Measurements from ENCODE around the gene CLCNKB. TPM values are rescaled to one million over a fixed set of nuclear protein-coding genes. Genes with fewer than 3 reads are reported as not detected.

The CLCNKB gene
- total and polyA plus RNA-seq, 4 experiments from 2014 or later, result not detected

- H3K4me3 ChIP-seq (ENCODE audit: low read length in 2 of 2), result no peak overlapping the region
- H3K4me1 ChIP-seq (ENCODE audit: insufficient read depth, low read length), result peaks cover 13% of the 10 kb centered on the region
- no peak overlapping the region for H3K27ac ChIP-seq (ENCODE audit: low read depth, low read length)
- ChIA-PET CTCF (ENCODE audit: partially characterized antibody) (interaction anchor here (1.2 to 1.6 kb wide), 2 partner anchors 68 to 178 kb away, joined by 3 to 4 read pairs; no protein-coding TSS in a partner anchor), POLR2A (ENCODE audit: partially characterized antibody) (interaction anchor here (0.6 kb wide), 1 partner anchor 61 kb away, joined by 3 read pairs; no protein-coding TSS in a partner anchor)
- Mint-ChIP-seq H3K36me3 (no peaks in the 10 kb centered on the region), H3K4me3 (peak overlapping the region in 2 of 8 donors; percentile 6 to 46), H3K4me1 (peaks cover 0 to 4% (median 4%) of the 10 kb centered on the region in 4 donors), H3K9me3 (no peaks in the 10 kb centered on the region), H3K27me3 (peaks cover 2 to 20% of the 10 kb centered on the region in 2 donors), H3K27ac (no peak overlapping the region)
- H3K9me3 ChIP-seq (ENCODE audit: control insufficient read depth in 1 of 2, low read length in 2 of 2), result no peaks in the 10 kb centered on the region
- DNase-seq, result no peak
- H3K36me3 ChIP-seq (ENCODE audit: insufficient read depth, low read length), result no peaks in the 10 kb centered on the region
- no peaks in the 10 kb centered on the region for H3K27me3 ChIP-seq (ENCODE audit: insufficient read depth, low read length)
- intact Hi-C loops (cut with micrococcal nuclease), result no loop called here
These were observed 31.5 kb upstream of the CLCNKB start for GRCh38 chr1:16011936-16012589.

- Mint-ChIP-seq H3K36me3 (no peaks in the 10 kb centered on the region), H3K4me3 (peak overlapping the region in 5 of 8 donors; percentile 6 to 46 (median 15)), H3K27me3 (peaks cover 2 to 20% of the 10 kb centered on the region in 2 donors), H3K27ac (no peak overlapping the region), H3K4me1 (peaks cover 0 to 4% (median 4%) of the 10 kb centered on the region in 4 donors), H3K9me3 (no peaks in the 10 kb centered on the region)
- Histone ChIP-seq H3K27ac (ENCODE audit: low read depth, low read length) (no peak overlapping the region), H3K4me3 (ENCODE audit: low read length in 2 of 2) (no peak overlapping the region), H3K9me3 (ENCODE audit: control insufficient read depth in 1 of 2, low read length in 2 of 2) (no peaks in the 10 kb centered on the region), H3K4me1 (ENCODE audit: insufficient read depth, low read length) (peaks cover 13% of the 10 kb centered on the region), H3K27me3 (ENCODE audit: insufficient read depth, low read length) (no peaks in the 10 kb centered on the region), H3K36me3 (ENCODE audit: insufficient read depth, low read length) (no peaks in the 10 kb centered on the region)
- DNase-seq, result no peak
- POLR2A ChIA-PET (ENCODE audit: partially characterized antibody), result no interaction called here
- CTCF ChIA-PET (ENCODE audit: partially characterized antibody), result interaction anchor here (1.2 to 1.6 kb wide), 2 partner anchors 67 to 177 kb away, joined by 3 to 4 read pairs; no protein-coding TSS in a partner anchor
- intact Hi-C loops (cut with micrococcal nuclease), result no loop called here
These were observed 30.9 kb upstream of the CLCNKB start for GRCh38 chr1:16012590-16013219.

- Histone ChIP-seq H3K27me3 (ENCODE audit: insufficient read depth, low read length) (no peaks in the 10 kb centered on the region), H3K9me3 (ENCODE audit: control insufficient read depth in 1 of 2, low read length in 2 of 2) (no peaks in the 10 kb centered on the region), H3K36me3 (ENCODE audit: insufficient read depth, low read length) (no peaks in the 10 kb centered on the region), H3K4me1 (ENCODE audit: insufficient read depth, low read length) (peaks cover 13% of the 10 kb centered on the region), H3K4me3 (ENCODE audit: low read length in 2 of 2) (no peak overlapping the region), H3K27ac (ENCODE audit: low read depth, low read length) (no peak overlapping the region)
- no peaks in the 10 kb centered on the region for H3K9me3 Mint-ChIP-seq
- POLR2A ChIA-PET (ENCODE audit: partially characterized antibody), result no interaction called here
- H3K36me3 Mint-ChIP-seq, result no peaks in the 10 kb centered on the region
- H3K4me3 Mint-ChIP-seq, result peak overlapping the region in 1 of 8 donors; percentile 43
- DNase-seq, result peak in 1 of 5 donors; percentile 67
- CTCF ChIA-PET (ENCODE audit: partially characterized antibody), result no interaction called here
- peaks cover 0 to 4% (median 4%) of the 10 kb centered on the region in 4 donors for H3K4me1 Mint-ChIP-seq
- intact Hi-C loops (cut with micrococcal nuclease), result no loop called here
- H3K27me3 Mint-ChIP-seq, result peaks cover 2 to 20% of the 10 kb centered on the region in 2 donors
- no peak overlapping the region for H3K27ac Mint-ChIP-seq
These were observed 30.2 kb upstream of the CLCNKB start for GRCh38 chr1:16013220-16013907.

GRCh38 chr1:16013908-16014258 is 29.7 kb upstream of the CLCNKB start:
- POLR2A ChIA-PET (ENCODE audit: partially characterized antibody), result no interaction called here
- Mint-ChIP-seq H3K4me3 (no peak overlapping the region), H3K36me3 (no peaks in the 10 kb centered on the region), H3K9me3 (no peaks in the 10 kb centered on the region), H3K27me3 (peaks cover 2 to 20% of the 10 kb centered on the region in 2 donors), H3K4me1 (peaks cover 0 to 4% (median 4%) of the 10 kb centered on the region in 4 donors), H3K27ac (no peak overlapping the region)
- DNase-seq, result no peak
- H3K9me3 ChIP-seq (ENCODE audit: control insufficient read depth in 1 of 2, low read length in 2 of 2), result no peaks in the 10 kb centered on the region
- CTCF ChIA-PET (ENCODE audit: partially characterized antibody), result no interaction called here
- H3K4me3 ChIP-seq (ENCODE audit: low read length in 2 of 2), result no peak overlapping the region
- no peaks in the 10 kb centered on the region for H3K27me3 ChIP-seq (ENCODE audit: insufficient read depth, low read length)
- no peak overlapping the region for H3K27ac ChIP-seq (ENCODE audit: low read depth, low read length)
- H3K36me3 ChIP-seq (ENCODE audit: insufficient read depth, low read length), result no peaks in the 10 kb centered on the region
- intact Hi-C loops (cut with micrococcal nuclease), result no loop called here
- H3K4me1 ChIP-seq (ENCODE audit: insufficient read depth, low read length), result peaks cover 13% of the 10 kb centered on the region

GRCh38 chr1:16014509-16015482 is 28.8 kb upstream of the CLCNKB start:
- Histone ChIP-seq H3K9me3 (ENCODE audit: control insufficient read depth in 1 of 2, low read length in 2 of 2) (no peaks in the 10 kb centered on the region), H3K27ac (ENCODE audit: low read depth, low read length) (no peak overlapping the region), H3K4me3 (ENCODE audit: low read length in 2 of 2) (no peak overlapping the region), H3K4me1 (ENCODE audit: insufficient read depth, low read length) (peaks cover 13% of the 10 kb centered on the region), H3K36me3 (ENCODE audit: insufficient read depth, low read length) (no peaks in the 10 kb centered on the region), H3K27me3 (ENCODE audit: insufficient read depth, low read length) (no peaks in the 10 kb centered on the region)
- Mint-ChIP-seq H3K27ac (no peak overlapping the region), H3K36me3 (no peaks in the 10 kb centered on the region), H3K4me3 (no peak overlapping the region), H3K9me3 (no peaks in the 10 kb centered on the region), H3K27me3 (peaks cover 2 to 19% of the 10 kb centered on the region in 2 donors), H3K4me1 (peaks cover 0 to 4% (median 4%) of the 10 kb centered on the region in 4 donors)
- CTCF ChIA-PET (ENCODE audit: partially characterized antibody), result no interaction called here
- no peak for DNase-seq
- POLR2A ChIA-PET (ENCODE audit: partially characterized antibody), result no interaction called here
- intact Hi-C loops (cut with micrococcal nuclease), result no loop called here

- Mint-ChIP-seq H3K4me3 (no peak overlapping the region), H3K36me3 (no peaks in the 10 kb centered on the region), H3K27ac (no peak overlapping the region), H3K27me3 (peaks cover 2 to 19% of the 10 kb centered on the region in 2 donors), H3K4me1 (peaks cover 0 to 4% (median 4%) of the 10 kb centered on the region in 4 donors), H3K9me3 (no peaks in the 10 kb centered on the region)
- ChIA-PET POLR2A (ENCODE audit: partially characterized antibody) (no interaction called here), CTCF (ENCODE audit: partially characterized antibody) (no interaction called here)
- no peak for DNase-seq
- no peak overlapping the region for H3K27ac ChIP-seq (ENCODE audit: low read depth, low read length)
- intact Hi-C loops (cut with micrococcal nuclease), result no loop called here
- H3K36me3 ChIP-seq (ENCODE audit: insufficient read depth, low read length), result no peaks in the 10 kb centered on the region
- H3K9me3 ChIP-seq (ENCODE audit: control insufficient read depth in 1 of 2, low read length in 2 of 2), result no peaks in the 10 kb centered on the region
- no peaks in the 10 kb centered on the region for H3K27me3 ChIP-seq (ENCODE audit: insufficient read depth, low read length)
- H3K4me1 ChIP-seq (ENCODE audit: insufficient read depth, low read length), result peaks cover 13% of the 10 kb centered on the region
- no peak overlapping the region for H3K4me3 ChIP-seq (ENCODE audit: low read length in 2 of 2)
These were observed 28.1 kb upstream of the CLCNKB start for GRCh38 chr1:16015491-16015890.

All from CD4-positive, alpha-beta memory T cell (primary cell).